ENCODE results near the gene IGFN1.

Gene IGFN1

DNA sequence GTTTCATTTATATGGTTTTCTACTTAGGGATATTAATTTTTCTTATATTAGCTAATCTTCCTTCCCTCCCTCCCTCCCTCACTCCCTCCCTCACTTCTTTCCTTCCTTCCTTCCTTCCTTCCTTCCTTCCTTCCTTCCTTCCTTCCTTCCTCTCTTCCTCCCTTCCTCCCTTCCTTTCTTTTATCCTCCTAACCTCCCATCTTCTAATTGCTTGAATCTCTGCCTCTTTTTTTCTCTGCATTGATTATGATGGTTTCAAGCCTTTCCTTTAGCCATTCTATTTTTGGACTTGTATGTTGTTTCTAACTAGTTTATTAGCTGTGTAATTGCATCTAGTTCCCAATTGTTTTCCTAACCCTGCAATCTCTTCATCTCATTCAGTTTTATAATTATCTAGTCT, 75.7 kb downstream of the IGFN1 start:
- in situ Hi-C loops (cut with MboI; ENCODE audit: low sequenced_read_pairs, unreplicated experiment), result no loop called here
- DNase-seq (ENCODE audit: low spot score), result no peak

DNA sequence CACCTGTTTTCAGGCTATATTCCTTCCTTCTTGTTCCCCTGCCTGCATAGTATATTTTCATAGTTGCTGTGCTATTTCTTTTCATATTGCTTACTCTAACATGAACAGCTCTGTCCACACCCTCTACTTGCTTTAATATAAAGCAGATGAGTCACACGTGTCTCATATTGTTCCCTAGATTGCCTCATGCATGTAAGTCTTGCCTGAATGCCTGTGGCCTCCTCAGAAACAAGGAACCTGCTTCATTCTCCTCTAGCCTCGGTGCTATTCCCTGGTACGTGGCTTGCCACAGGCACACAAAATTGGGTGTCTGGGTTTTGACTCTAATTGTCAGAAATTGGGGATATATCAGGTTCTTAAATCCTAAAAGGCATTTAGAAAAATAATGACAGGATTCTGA, 76.2 kb downstream of the IGFN1 start:
- TF ChIP-seq, protein P1, sequence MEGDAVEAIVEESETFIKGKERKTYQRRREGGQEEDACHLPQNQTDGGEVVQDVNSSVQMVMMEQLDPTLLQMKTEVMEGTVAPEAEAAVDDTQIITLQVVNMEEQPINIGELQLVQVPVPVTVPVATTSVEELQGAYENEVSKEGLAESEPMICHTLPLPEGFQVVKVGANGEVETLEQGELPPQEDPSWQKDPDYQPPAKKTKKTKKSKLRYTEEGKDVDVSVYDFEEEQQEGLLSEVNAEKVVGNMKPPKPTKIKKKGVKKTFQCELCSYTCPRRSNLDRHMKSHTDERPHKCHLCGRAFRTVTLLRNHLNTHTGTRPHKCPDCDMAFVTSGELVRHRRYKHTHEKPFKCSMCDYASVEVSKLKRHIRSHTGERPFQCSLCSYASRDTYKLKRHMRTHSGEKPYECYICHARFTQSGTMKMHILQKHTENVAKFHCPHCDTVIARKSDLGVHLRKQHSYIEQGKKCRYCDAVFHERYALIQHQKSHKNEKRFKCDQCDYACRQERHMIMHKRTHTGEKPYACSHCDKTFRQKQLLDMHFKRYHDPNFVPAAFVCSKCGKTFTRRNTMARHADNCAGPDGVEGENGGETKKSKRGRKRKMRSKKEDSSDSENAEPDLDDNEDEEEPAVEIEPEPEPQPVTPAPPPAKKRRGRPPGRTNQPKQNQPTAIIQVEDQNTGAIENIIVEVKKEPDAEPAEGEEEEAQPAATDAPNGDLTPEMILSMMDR (IDR thresholded peaks at IDR 0.05; ENCODE audit: borderline replicate concordance, control extremely low read depth, extremely low read depth, insufficient read depth, missing control alignments), result no peak
- DNase-seq (ENCODE audit: low spot score), result no peak
- in situ Hi-C loops (cut with MboI; ENCODE audit: low sequenced_read_pairs, unreplicated experiment), result no loop called here

More for the DNA sequence above, 75.7 kb downstream of the IGFN1 start:
- TF ChIP-seq, protein P1 (IDR thresholded peaks at IDR 0.05; ENCODE audit: borderline replicate concordance, control extremely low read depth, extremely low read depth, insufficient read depth, missing control alignments), result no peak

DNA sequence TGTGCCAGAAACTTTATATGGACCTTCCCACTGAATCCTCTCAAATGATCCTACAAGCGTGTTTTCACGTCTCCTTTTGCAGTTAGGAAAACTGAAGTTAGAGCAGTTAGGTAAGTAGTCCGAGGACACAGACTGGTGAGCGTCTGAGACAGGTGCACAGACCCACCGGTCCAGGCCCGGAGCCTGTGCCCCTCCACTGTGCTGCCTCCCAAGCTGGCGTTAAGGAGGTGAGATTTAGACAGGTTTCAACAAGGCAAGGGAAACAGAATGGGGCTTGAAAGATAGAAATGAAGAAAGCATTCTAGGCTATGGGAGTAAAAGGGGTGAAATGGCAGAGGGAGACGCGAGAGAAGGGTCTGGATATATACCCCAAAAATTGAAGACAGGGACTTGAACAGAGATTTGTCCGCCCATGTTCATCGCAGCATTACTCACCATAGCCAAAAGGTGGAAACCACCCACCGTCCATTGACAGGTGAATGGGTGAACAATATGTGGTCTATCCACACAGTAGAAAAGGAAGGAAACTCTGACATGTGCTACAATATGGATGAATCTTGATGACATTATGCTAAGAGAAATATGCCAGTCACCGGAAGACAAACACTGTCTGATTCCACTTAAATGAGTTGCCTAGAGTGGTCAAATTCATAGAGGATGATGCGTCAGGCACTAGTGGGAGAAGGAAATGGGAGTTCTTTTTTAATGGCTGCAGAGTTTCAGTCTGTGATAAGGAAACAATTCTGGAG, 77.0 kb downstream of the IGFN1 start:
- in situ Hi-C loops (cut with MboI; ENCODE audit: low sequenced_read_pairs, unreplicated experiment), result no loop called here
- TF ChIP-seq, protein P1 (IDR thresholded peaks at IDR 0.05; ENCODE audit: borderline replicate concordance, control extremely low read depth, extremely low read depth, insufficient read depth, missing control alignments), result no peak
- no peak for DNase-seq (ENCODE audit: low spot score)

DNA sequence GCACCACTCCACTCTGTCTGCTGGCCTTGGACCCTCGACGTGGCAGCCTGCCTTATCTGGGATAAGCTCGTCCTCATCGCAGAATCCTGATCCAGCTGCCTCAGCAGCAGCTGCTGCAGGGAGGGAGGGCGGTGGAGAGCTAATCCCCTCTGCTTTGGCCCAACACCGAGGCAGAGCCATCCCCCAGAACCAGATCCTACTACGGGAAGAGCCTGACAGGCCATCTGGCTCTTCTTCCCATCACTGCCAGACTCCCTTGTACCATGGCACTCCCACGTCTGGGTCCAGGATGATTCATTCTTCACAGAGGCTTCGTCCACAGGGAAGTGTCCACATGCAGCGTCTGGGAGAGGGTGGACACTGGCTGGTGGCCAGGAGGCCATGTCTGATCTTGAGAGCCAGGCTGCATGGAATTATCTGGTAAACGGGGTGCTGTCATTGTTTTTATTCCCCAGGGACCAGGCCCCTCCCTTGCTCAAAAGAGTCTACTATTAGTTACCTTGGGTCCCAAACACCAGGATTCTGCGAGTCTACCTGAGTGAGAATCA, 78.1 kb downstream of the IGFN1 start:
- DNase-seq (ENCODE audit: low spot score), result no peak
- in situ Hi-C loops (cut with MboI; ENCODE audit: low sequenced_read_pairs, unreplicated experiment), result no loop called here
- TF ChIP-seq, protein P1 (IDR thresholded peaks at IDR 0.05; ENCODE audit: borderline replicate concordance, control extremely low read depth, extremely low read depth, insufficient read depth, missing control alignments), result no peak

DNA sequence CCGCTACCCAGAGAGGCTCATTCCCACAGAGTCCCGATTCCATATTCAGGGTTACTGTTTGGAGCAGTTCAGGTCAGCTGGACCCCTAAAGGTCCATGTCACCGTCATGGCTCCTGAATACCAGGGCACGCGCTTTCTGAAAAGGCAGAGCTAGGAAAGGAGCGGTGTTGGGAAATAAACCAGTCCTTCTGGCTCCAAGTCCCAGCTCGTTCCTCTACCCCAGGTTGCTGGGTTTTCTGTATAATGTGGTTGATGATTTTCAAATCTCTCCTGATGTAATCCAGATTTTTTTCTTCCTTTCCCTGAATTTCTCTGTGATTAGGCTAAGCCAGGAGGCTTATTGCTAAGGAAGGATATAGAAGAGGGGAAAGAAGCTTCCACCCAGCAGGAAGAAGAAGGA, 78.7 kb downstream of the IGFN1 start:
- TF ChIP-seq, protein P1 (IDR thresholded peaks at IDR 0.05; ENCODE audit: borderline replicate concordance, control extremely low read depth, extremely low read depth, insufficient read depth, missing control alignments), result no peak
- DNase-seq (ENCODE audit: low spot score), result no peak
- in situ Hi-C loops (cut with MboI; ENCODE audit: low sequenced_read_pairs, unreplicated experiment), result no loop called here

DNA sequence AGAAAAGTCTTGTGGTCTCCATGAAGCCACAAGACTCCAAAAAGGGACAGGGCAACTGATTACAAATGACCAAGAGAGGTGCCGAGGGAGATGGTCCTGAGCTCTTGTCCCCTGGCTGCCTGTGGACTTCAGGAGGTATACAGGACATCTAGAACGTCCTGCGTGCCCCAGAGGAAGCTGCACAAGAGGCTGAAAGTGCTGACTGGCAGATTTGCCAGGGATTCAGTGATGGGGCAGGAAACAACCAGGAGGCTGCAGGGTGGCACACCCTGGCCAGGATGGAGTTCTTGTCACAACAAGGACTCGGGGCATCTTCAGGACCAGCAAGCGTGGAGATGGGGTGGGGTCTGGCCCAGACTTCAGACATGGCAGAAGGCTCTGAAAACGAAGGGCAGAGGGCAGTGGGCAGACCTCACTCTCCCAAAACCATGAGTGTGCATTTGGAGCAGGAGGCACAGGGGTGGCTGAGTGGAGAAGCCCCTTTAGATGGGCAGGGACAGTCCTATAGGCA, 79.3 kb downstream of the IGFN1 start:
- no peak for DNase-seq (ENCODE audit: low spot score)
- in situ Hi-C loops (cut with MboI; ENCODE audit: low sequenced_read_pairs, unreplicated experiment), result no loop called here

More for the DNA sequence above, 79.3 kb downstream of the IGFN1 start:
- TF ChIP-seq, protein P1 (IDR thresholded peaks at IDR 0.05; ENCODE audit: borderline replicate concordance, control extremely low read depth, extremely low read depth, insufficient read depth, missing control alignments), result no peak
